K562 (cell line): Measurements from ENCODE around the gene MC1R. TPM values are rescaled to one million over a fixed set of nuclear protein-coding genes. Genes with fewer than 3 reads are reported as not detected.

ENCODE experiments used
- ATF1 ChIP-seq, 2 experiments: fragments of 450-650 bp in 1 of 2; IDR thresholded peaks; 2 replicates each; pipeline ENCODE4 v1.6.1; 2016; ENCODE audit warnings: missing compliant biosample characterization in 1 of 2, missing genetic modification characterization in 1 of 2
- BHLHE40 ChIP-seq: IDR thresholded peaks from 2 replicates; pipeline ENCODE4 v1.6.1; 2011; ENCODE audit warnings: low read length, improper control_type of control experiment
- BRF1 ChIP-seq: IDR thresholded peaks from 3 replicates; pipeline ENCODE4 v1.6.1; 2011; ENCODE audit warnings: borderline replicate concordance, mild to moderate bottlenecking; ENCODE audit not compliant: insufficient read length; ENCODE audit errors: extremely low read depth
- CBFA2T3 ChIP-seq: fragments of 450-650 bp; IDR thresholded peaks from 2 replicates; pipeline ENCODE4 v1.6.1; 2017
- CBX1 ChIP-seq: sonication (generic); IDR thresholded peaks from 2 replicates; pipeline ENCODE4 v1.6.1; 2016; ENCODE audit warnings: antibody characterized with exemption, low read depth, mild to moderate bottlenecking
- CBX3 ChIP-seq, 2 experiments: IDR thresholded peaks; 1 replicate in 1 of 2; 2 replicates in 1 of 2; pipeline ENCODE4 v1.6.1; 2012; ENCODE audit warnings: inconsistent platforms in 2 of 2, low read length in 2 of 2, borderline replicate concordance in 1 of 2, control low read depth in 1 of 2
- CBX5 ChIP-seq: IDR thresholded peaks from 2 replicates; pipeline ENCODE4 v1.6.1; 2014; ENCODE audit warnings: low read depth, borderline replicate concordance
- GABPB1 ChIP-seq: sonication (generic); formaldehyde crosslinking; IDR thresholded peaks from 2 replicates; pipeline ENCODE4 v1.8.0; 2022; ENCODE audit warnings: mild to moderate bottlenecking, missing genetic modification reagents
- LEF1 ChIP-seq: fragments of 450-650 bp; IDR thresholded peaks from 2 replicates; pipeline ENCODE4 v1.6.1; 2016; ENCODE audit warnings: mild to moderate bottlenecking
- RNF2 ChIP-seq: sonication (generic); IDR thresholded peaks from 2 replicates; pipeline ENCODE4 v1.6.1; 2016
- SAP30 ChIP-seq: fragments of 200-600 bp; sonication (generic); IDR thresholded peaks from 2 replicates; pipeline ENCODE4 v1.6.1; 2012; ENCODE audit warnings: borderline replicate concordance, low read depth, mild to moderate bottlenecking, moderate library complexity, low read length, control low read depth, inconsistent platforms; ENCODE audit not compliant: insufficient read depth, poor library complexity, severe bottlenecking
- SIX5 ChIP-seq, 2 experiments: IDR thresholded peaks; 2 replicates each; pipeline ENCODE4 v1.6.1; 2011; ENCODE audit warnings: low read length in 2 of 2, borderline replicate concordance in 1 of 2, low read depth in 1 of 2, mild to moderate bottlenecking in 1 of 2, moderate library complexity in 1 of 2; ENCODE audit not compliant: insufficient read depth in 1 of 2
- SP1 ChIP-seq: sonication (generic); formaldehyde crosslinking; IDR thresholded peaks from 2 replicates; pipeline ENCODE4 v1.8.1; 2022; ENCODE audit warnings: mild to moderate bottlenecking, missing genetic modification reagents
- SRSF1 ChIP-seq: fragments of 200-400 bp; formaldehyde crosslinking; IDR thresholded peaks from 2 replicates; pipeline ENCODE4 v1.6.1; 2017; ENCODE audit warnings: mild to moderate bottlenecking, low read depth, low read length, moderate library complexity
- ZNF695 ChIP-seq: fragments of 450-650 bp; formaldehyde crosslinking; IDR thresholded peaks from 2 replicates; pipeline ENCODE4 v1.4.0; 2020; ENCODE audit warnings: mild to moderate bottlenecking, moderate library complexity
- ZNF717 ChIP-seq: fragments of 250-450 bp; sonication (Bioruptor Pico); IDR thresholded peaks from 2 replicates; pipeline ENCODE4 v1.5.0; 2021
- polyA plus RNA-seq, 8 experiments: library from polyadenylated mRNA; depleted of rRNA in 4 of 8; stranded (reverse) in 5 of 8; unstranded in 3 of 8; fragments of >200 nt; fragmentation: Nextera tagmentation in 2 of 8; fragmentation: Illumina TruSeq in 1 of 8; extraction: Ambion mirVana in 2 of 8; extraction: Trizol in 1 of 8; gene quantifications; 2 replicates each; pipeline versions ENCODE4 v1.2.1 to v1.2.3, GENCODE V29; 2011 to 2014; ENCODE audit warnings: inconsistent platforms in 1 of 8, missing spikeins in 1 of 8
- total RNA-seq, 7 experiments: library from RNA; depleted of rRNA in 6 of 7; stranded (reverse); fragments of >200 nt in 6 of 7; fragmentation: Illumina TruSeq in 2 of 7; extraction: Trizol in 2 of 7; gene quantifications; 2 replicates each; pipeline versions ENCODE4 v1.2.1 to v1.2.3, GENCODE V29; 2011 to 2021; ENCODE audit warnings: low replicate concordance in 1 of 7
- TF ChIP-seq, protein P1 (sequence below): fragments of 150-350 bp; conservative IDR thresholded peaks from 2 replicates; pipeline ENCODE4 v1.6.1; 2014; ENCODE audit warnings: low read length
- TF ChIP-seq, protein P2 (sequence below), 2 experiments: fragments of 250-450 bp in 1 of 2; fragments of 450-650 bp in 1 of 2; sonication (Bioruptor Pico) in 1 of 2; IDR thresholded peaks; 2 replicates each; pipeline versions ENCODE4 v1.6.1 to v1.8.0; 2016 to 2021; ENCODE audit warnings: mild to moderate bottlenecking in 2 of 2, moderate library complexity in 2 of 2, missing compliant biosample characterization in 1 of 2, missing genetic modification characterization in 1 of 2
- TF ChIP-seq, protein P3 (sequence below), 2 experiments: IDR thresholded peaks; 2 replicates each; pipeline ENCODE4 v1.6.1; 2011; ENCODE audit warnings: borderline replicate concordance in 1 of 2, control low read depth in 1 of 2, low read depth in 1 of 2, low read length in 1 of 2, mild to moderate bottlenecking in 1 of 2, mixed read lengths in 1 of 2, moderate library complexity in 1 of 2; ENCODE audit not compliant: insufficient read depth in 1 of 2, insufficient read length in 1 of 2, poor library complexity in 1 of 2, severe bottlenecking in 1 of 2; ENCODE audit errors: extremely low read depth in 1 of 2

The MC1R gene
- total and polyA plus RNA-seq, 9 of the 15 experiments (the other 6 are each of a cell fraction or from before 2014, with no cell fraction given): 0.14 to 5.3 (median 2.5) TPM; not detected in 1

DNA sequence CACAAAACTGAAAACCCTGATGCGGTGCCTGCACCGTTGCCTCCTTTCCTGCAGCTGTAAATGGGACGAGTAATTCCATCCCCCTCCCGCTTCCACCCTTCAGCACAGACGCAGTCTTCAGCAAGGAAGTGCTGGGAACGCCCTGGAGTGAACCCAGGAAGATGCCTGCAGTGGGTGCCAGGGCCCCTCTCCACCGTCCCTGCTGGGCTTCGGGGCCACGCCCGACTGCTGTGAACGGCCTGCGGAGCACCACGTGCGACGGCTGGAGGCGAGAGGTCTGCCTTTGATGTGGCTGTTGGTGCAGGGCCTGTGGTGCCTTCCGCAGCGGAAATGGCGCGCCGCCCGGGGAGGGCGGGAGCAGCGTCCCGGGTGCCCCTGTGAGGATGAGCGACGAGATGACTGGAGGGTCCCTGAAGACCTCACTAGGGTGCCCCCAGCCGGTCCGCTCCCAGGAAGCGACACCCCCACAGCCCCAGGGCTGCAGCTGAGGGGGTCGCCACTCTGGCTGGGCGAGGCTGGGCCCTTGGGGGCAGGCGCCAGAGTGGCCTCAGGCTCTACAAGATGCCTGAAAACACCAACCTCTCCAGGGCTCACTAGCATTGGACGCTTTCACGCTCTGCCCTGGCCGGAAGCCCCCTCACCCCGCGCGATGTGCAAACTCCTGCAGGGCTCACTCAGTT is 749 bp upstream of the MC1R start (continued):
- TF ChIP-seq SAP30: peak; percentile 25
- TF ChIP-seq, protein P1, sequence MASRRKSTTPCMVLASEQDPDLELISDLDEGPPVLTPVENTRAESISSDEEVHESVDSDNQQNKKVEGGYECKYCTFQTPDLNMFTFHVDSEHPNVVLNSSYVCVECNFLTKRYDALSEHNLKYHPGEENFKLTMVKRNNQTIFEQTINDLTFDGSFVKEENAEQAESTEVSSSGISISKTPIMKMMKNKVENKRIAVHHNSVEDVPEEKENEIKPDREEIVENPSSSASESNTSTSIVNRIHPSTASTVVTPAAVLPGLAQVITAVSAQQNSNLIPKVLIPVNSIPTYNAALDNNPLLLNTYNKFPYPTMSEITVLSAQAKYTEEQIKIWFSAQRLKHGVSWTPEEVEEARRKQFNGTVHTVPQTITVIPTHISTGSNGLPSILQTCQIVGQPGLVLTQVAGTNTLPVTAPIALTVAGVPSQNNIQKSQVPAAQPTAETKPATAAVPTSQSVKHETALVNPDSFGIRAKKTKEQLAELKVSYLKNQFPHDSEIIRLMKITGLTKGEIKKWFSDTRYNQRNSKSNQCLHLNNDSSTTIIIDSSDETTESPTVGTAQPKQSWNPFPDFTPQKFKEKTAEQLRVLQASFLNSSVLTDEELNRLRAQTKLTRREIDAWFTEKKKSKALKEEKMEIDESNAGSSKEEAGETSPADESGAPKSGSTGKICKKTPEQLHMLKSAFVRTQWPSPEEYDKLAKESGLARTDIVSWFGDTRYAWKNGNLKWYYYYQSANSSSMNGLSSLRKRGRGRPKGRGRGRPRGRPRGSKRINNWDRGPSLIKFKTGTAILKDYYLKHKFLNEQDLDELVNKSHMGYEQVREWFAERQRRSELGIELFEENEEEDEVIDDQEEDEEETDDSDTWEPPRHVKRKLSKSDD: no peak
- TF ChIP-seq LEF1: peak; percentile 94
- TF ChIP-seq GABPB1 (CRISPR knock-in tag): peak; percentile 70; the same call in 1 of the 2 replicates
- TF ChIP-seq SP1: 0 out of 2 replicates have a peak, but pooled peaks have one; percentile 27
- no peak for TF ChIP-seq SRSF1
- no peak; the same call in 1 of the 2 replicates for TF ChIP-seq CBX1
- no peak for TF ChIP-seq CBX5
- peak in 1 of 2 experiments; percentile 78; a peak in 1 of 3 replicates for TF ChIP-seq CBX3 (IDR thresholded peaks at IDR 0.05; ENCODE audit: borderline replicate concordance in 1 of 2, low read length in 2 of 2)
- TF ChIP-seq, protein P2, sequence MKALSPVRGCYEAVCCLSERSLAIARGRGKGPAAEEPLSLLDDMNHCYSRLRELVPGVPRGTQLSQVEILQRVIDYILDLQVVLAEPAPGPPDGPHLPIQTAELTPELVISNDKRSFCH (CRISPR knock-in tag; IDR thresholded peaks at IDR 0.05): no peak
- TF ChIP-seq, protein P2 (tag; IDR thresholded peaks at IDR 0.05): 0 out of 2 replicates have a peak, but pooled peaks have one; percentile 67
- no peak for TF ChIP-seq ATF1 (CRISPR knock-in tag; IDR thresholded peaks at IDR 0.05)
- 0 out of 2 replicates have a peak, but pooled peaks have one; percentile 36 for TF ChIP-seq ATF1 (tag; IDR thresholded peaks at IDR 0.05)
- TF ChIP-seq ZNF717: 0 out of 2 replicates have a peak, but pooled peaks have one; percentile 68
- no peak for TF ChIP-seq SIX5 (IDR thresholded peaks at IDR 0.05; ENCODE audit: borderline replicate concordance in 1 of 2, insufficient read depth in 1 of 2, low read depth in 1 of 2, low read length in 2 of 2)
- TF ChIP-seq BHLHE40: peak; percentile 79
- no peak for TF ChIP-seq ZNF695
- TF ChIP-seq RNF2: peak; percentile 80
- TF ChIP-seq, protein P3, sequence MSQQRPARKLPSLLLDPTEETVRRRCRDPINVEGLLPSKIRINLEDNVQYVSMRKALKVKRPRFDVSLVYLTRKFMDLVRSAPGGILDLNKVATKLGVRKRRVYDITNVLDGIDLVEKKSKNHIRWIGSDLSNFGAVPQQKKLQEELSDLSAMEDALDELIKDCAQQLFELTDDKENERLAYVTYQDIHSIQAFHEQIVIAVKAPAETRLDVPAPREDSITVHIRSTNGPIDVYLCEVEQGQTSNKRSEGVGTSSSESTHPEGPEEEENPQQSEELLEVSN (IDR thresholded peaks at IDR 0.05; ENCODE audit: borderline replicate concordance in 1 of 2, extremely low read depth in 1 of 2, insufficient read depth in 1 of 2, insufficient read length in 1 of 2, low read depth in 1 of 2, low read length in 1 of 2, poor library complexity in 1 of 2, severe bottlenecking in 1 of 2): peak; percentile 95 to 97
- peak; percentile 10; the same call in 1 of the 2 replicates for TF ChIP-seq CBFA2T3
- no peak for TF ChIP-seq BRF1
